HEK293 (cell line): ENCODE results near the gene PRKG1.

Experiments used
- CTCF ChIA-PET: fragments of 350-600 bp; formaldehyde crosslinking; extraction: SDS; loops from one replicate; lab custom pipeline; 2021; ENCODE audit warnings: antibody characterized with exemption; lab: Yijun Ruan, JAX
- POLR2A ChIA-PET: fragments of 300-600 bp; formaldehyde crosslinking; extraction: SDS; loops from one replicate; lab custom pipeline; 2020; ENCODE audit warnings: antibody characterized with exemption, inconsistent platforms; lab: Yijun Ruan, JAX
- H3K27ac ChIP-seq: fragments of 200-500 bp; sonication (Bioruptor generic); 2 replicates; pipeline ENCODE4 v1.5.1; 2014; ENCODE audit warnings: low read depth, low read length, control low read depth, inconsistent platforms; ENCODE audit errors: extremely low read depth
- H3K36me3 ChIP-seq, 2 experiments: fragments of 200-500 bp in 1 of 2; sonication (Bioruptor generic) in 1 of 2; 1 replicate in 1 of 2; 2 replicates in 1 of 2; pipeline ENCODE4 v1.5.1; 2014 to 2017; ENCODE audit warnings: inconsistent platforms in 2 of 2, low read length in 2 of 2; ENCODE audit not compliant: control insufficient read depth in 2 of 2, insufficient read depth in 1 of 2
- H3K4me1 ChIP-seq: fragments of 200-500 bp; sonication (Bioruptor generic); 2 replicates; pipeline ENCODE4 v1.5.1; 2014; ENCODE audit warnings: mild to moderate bottlenecking, low read length, inconsistent platforms; ENCODE audit not compliant: control insufficient read depth, insufficient read depth
- H3K4me3 ChIP-seq: 2 replicates; pipeline ENCODE4 v1.5.1; 2011; ENCODE audit warnings: low read depth, mild to moderate bottlenecking, control low read depth, low read length, moderate library complexity
- H3K9me3 ChIP-seq: fragments of 200-500 bp; sonication (Bioruptor generic); 2 replicates; pipeline ENCODE4 v1.5.1; 2014; ENCODE audit warnings: low read depth, low read length, inconsistent platforms; ENCODE audit not compliant: control insufficient read depth, insufficient read depth
- HOXD13 ChIP-seq: sonication (generic); formaldehyde crosslinking; IDR thresholded peaks from 2 replicates; pipeline ENCODE4 v1.8.0; 2022; ENCODE audit warnings: missing genetic modification reagents, borderline replicate concordance
- KLF10 ChIP-seq: fragments of 450-650 bp; IDR thresholded peaks from 2 replicates; pipeline ENCODE4 v1.5.1; 2018; ENCODE audit warnings: missing biosample characterization, mild to moderate bottlenecking, missing genetic modification characterization
- ZFHX2 ChIP-seq: fragments of 450-650 bp; formaldehyde crosslinking; conservative IDR thresholded peaks from 2 replicates; pipeline ENCODE4 v1.5.1; 2016; ENCODE audit warnings: missing biosample characterization, missing genetic modification characterization
- ZIC2 ChIP-seq: fragments of 450-650 bp; formaldehyde crosslinking; IDR thresholded peaks from 2 replicates; pipeline ENCODE4 v1.5.1; 2016; ENCODE audit warnings: missing biosample characterization, missing genetic modification characterization
- ZNF10 ChIP-seq: fragments of 450-650 bp; formaldehyde crosslinking; IDR thresholded peaks from 2 replicates; pipeline ENCODE4 v1.5.1; 2017; ENCODE audit warnings: missing biosample characterization, missing genetic modification characterization
- ZNF184 ChIP-seq: fragments of 450-650 bp; IDR thresholded peaks from 2 replicates; pipeline ENCODE4 v1.5.1; 2018; ENCODE audit warnings: missing biosample characterization, mild to moderate bottlenecking, missing genetic modification characterization
- ZNF2 ChIP-seq: fragments of 450-650 bp; formaldehyde crosslinking; IDR thresholded peaks from 2 replicates; pipeline ENCODE4 v1.5.1; 2016; ENCODE audit warnings: missing biosample characterization, missing genetic modification characterization
- ZNF404 ChIP-seq: fragments of 450-650 bp; formaldehyde crosslinking; IDR thresholded peaks from 2 replicates; pipeline ENCODE4 v1.5.1; 2017; ENCODE audit warnings: missing biosample characterization, missing genetic modification characterization
- ZNF510 ChIP-seq: fragments of 450-650 bp; formaldehyde crosslinking; IDR thresholded peaks from 2 replicates; pipeline ENCODE4 v1.5.1; 2018; ENCODE audit warnings: mild to moderate bottlenecking, missing genetic modification characterization, missing biosample characterization; ENCODE audit not compliant: insufficient replicate concordance
- ZNF521 ChIP-seq: fragments of 450-650 bp; formaldehyde crosslinking; IDR thresholded peaks from 2 replicates; pipeline ENCODE4 v1.5.1; 2017; ENCODE audit warnings: missing biosample characterization, mild to moderate bottlenecking, missing genetic modification characterization
- ZNF660 ChIP-seq: fragments of 450-650 bp; IDR thresholded peaks from 2 replicates; pipeline ENCODE4 v1.5.1; 2018; ENCODE audit warnings: missing biosample characterization, mild to moderate bottlenecking, missing genetic modification characterization
- ZNF664 ChIP-seq: fragments of 450-650 bp; formaldehyde crosslinking; IDR thresholded peaks from 2 replicates; pipeline ENCODE4 v1.5.1; 2016; ENCODE audit warnings: missing biosample characterization, missing genetic modification characterization
- ZNF670 ChIP-seq: fragments of 450-650 bp; formaldehyde crosslinking; IDR thresholded peaks from 2 replicates; pipeline ENCODE4 v1.5.1; 2016; ENCODE audit warnings: missing biosample characterization, missing genetic modification characterization, low read depth
- ZNF707 ChIP-seq: fragments of 450-650 bp; formaldehyde crosslinking; IDR thresholded peaks from 2 replicates; pipeline ENCODE4 v1.5.1; 2016; ENCODE audit warnings: missing biosample characterization, missing genetic modification characterization
- ZNF777 ChIP-seq: fragments of 450-650 bp; formaldehyde crosslinking; IDR thresholded peaks from 2 replicates; pipeline ENCODE4 v1.5.1; 2017; ENCODE audit warnings: missing biosample characterization, missing genetic modification characterization, borderline replicate concordance
- ZNF785 ChIP-seq: fragments of 450-650 bp; formaldehyde crosslinking; IDR thresholded peaks from 2 replicates; pipeline ENCODE4 v1.5.1; 2016; ENCODE audit warnings: missing biosample characterization, missing genetic modification characterization
- TF ChIP-seq, protein P1 (sequence below): fragments of 450-650 bp; formaldehyde crosslinking; IDR thresholded peaks from 2 replicates; pipeline ENCODE4 v1.5.1; 2016; ENCODE audit warnings: missing biosample characterization, missing genetic modification characterization, borderline replicate concordance
- TF ChIP-seq, protein P2 (sequence below): fragments of 450-650 bp; formaldehyde crosslinking; IDR thresholded peaks from 2 replicates; pipeline ENCODE4 v1.5.1; 2016; ENCODE audit warnings: missing biosample characterization, missing genetic modification characterization
- TF ChIP-seq, protein P3 (sequence below): fragments of 450-650 bp; formaldehyde crosslinking; IDR thresholded peaks from 2 replicates; pipeline ENCODE4 v1.5.1; 2016; ENCODE audit warnings: missing biosample characterization, missing genetic modification characterization
- TF ChIP-seq, protein P4 (sequence below): fragments of 450-650 bp; formaldehyde crosslinking; IDR thresholded peaks from 2 replicates; pipeline ENCODE4 v1.5.1; 2017; ENCODE audit warnings: missing biosample characterization, missing genetic modification characterization
- TF ChIP-seq, protein P5 (sequence below): fragments of 450-650 bp; formaldehyde crosslinking; IDR thresholded peaks from 2 replicates; pipeline ENCODE4 v1.5.0; 2017; ENCODE audit warnings: missing biosample characterization, missing genetic modification characterization, borderline replicate concordance

PRKG1 gene

GRCh38 chr10:52136921-52137320 lies 1062.6 kb downstream of the PRKG1 start (continued):
- TF ChIP-seq HOXD13 (no peak), ZNF404 (tag by site-specific recombination) (no peak), ZNF184 (tag by site-specific recombination) (no peak)
- TF ChIP-seq, all 188 proteins: peak for 0

GRCh38 chr10:52143338-52143737 lies 1069.1 kb downstream of the PRKG1 start:
- Histone ChIP-seq H3K4me3 (no peak overlapping the region), H3K9me3 (no peaks in the 10 kb centered on the region), H3K36me3 (no peaks in the 10 kb centered on the region), H3K27ac (no peak overlapping the region), H3K4me1 (no peaks in the 10 kb centered on the region)
- ChIA-PET POLR2A (no interaction called here), CTCF (interaction anchor here (0.6 kb wide), 1 partner anchor 137 kb away, joined by 3 read pairs; no protein-coding TSS in a partner anchor)
- TF ChIP-seq, protein P1, sequence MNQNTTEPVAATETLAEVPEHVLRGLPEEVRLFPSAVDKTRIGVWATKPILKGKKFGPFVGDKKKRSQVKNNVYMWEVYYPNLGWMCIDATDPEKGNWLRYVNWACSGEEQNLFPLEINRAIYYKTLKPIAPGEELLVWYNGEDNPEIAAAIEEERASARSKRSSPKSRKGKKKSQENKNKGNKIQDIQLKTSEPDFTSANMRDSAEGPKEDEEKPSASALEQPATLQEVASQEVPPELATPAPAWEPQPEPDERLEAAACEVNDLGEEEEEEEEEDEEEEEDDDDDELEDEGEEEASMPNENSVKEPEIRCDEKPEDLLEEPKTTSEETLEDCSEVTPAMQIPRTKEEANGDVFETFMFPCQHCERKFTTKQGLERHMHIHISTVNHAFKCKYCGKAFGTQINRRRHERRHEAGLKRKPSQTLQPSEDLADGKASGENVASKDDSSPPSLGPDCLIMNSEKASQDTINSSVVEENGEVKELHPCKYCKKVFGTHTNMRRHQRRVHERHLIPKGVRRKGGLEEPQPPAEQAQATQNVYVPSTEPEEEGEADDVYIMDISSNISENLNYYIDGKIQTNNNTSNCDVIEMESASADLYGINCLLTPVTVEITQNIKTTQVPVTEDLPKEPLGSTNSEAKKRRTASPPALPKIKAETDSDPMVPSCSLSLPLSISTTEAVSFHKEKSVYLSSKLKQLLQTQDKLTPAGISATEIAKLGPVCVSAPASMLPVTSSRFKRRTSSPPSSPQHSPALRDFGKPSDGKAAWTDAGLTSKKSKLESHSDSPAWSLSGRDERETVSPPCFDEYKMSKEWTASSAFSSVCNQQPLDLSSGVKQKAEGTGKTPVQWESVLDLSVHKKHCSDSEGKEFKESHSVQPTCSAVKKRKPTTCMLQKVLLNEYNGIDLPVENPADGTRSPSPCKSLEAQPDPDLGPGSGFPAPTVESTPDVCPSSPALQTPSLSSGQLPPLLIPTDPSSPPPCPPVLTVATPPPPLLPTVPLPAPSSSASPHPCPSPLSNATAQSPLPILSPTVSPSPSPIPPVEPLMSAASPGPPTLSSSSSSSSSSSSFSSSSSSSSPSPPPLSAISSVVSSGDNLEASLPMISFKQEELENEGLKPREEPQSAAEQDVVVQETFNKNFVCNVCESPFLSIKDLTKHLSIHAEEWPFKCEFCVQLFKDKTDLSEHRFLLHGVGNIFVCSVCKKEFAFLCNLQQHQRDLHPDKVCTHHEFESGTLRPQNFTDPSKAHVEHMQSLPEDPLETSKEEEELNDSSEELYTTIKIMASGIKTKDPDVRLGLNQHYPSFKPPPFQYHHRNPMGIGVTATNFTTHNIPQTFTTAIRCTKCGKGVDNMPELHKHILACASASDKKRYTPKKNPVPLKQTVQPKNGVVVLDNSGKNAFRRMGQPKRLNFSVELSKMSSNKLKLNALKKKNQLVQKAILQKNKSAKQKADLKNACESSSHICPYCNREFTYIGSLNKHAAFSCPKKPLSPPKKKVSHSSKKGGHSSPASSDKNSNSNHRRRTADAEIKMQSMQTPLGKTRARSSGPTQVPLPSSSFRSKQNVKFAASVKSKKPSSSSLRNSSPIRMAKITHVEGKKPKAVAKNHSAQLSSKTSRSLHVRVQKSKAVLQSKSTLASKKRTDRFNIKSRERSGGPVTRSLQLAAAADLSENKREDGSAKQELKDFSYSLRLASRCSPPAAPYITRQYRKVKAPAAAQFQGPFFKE (tag by site-specific recombination) = no peak
- no peak for TF ChIP-seq ZNF10 (tag by site-specific recombination)
- no peak for TF ChIP-seq ZNF2 (tag by site-specific recombination)
- TF ChIP-seq ZIC2 = peak; percentile 68
- no peak for TF ChIP-seq ZNF785 (tag by site-specific recombination)
- TF ChIP-seq ZNF670 (tag by site-specific recombination) = no peak

DNA sequence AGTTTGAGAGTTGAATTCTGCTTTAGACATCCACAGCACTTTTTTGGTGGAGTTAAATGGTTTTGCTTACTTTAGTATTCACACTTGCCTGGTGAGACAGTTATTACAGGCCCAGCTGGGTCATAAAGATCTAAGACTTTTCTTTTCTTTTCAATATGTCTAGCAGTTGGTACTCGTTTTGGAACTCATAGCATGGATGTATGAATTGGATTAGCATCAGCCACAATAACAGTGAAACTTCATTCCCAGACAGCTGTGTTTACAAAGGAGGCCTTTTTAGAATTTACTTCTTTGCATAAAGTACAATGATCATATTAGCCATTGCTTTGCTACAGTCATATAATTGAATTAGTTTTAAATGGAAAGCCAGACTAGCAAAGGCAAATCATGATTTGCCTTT lies 1071.3 kb downstream of the PRKG1 start:
- H3K27ac ChIP-seq = no peak overlapping the region
- ChIA-PET POLR2A (no interaction called here), CTCF (no interaction called here)
- H3K4me3 ChIP-seq = no peak overlapping the region
- TF ChIP-seq, protein P2, sequence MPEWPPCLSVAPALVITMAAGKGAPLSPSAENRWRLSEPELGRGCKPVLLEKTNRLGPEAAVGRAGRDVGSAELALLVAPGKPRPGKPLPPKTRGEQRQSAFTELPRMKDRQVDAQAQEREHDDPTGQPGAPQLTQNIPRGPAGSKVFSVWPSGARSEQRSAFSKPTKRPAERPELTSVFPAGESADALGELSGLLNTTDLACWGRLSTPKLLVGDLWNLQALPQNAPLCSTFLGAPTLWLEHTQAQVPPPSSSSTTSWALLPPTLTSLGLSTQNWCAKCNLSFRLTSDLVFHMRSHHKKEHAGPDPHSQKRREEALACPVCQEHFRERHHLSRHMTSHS (tag by site-specific recombination) = no peak
- TF ChIP-seq ZNF707 (tag by site-specific recombination) (no peak), ZNF777 (no peak), ZNF660 (tag by site-specific recombination) (no peak), ZNF521 (tag by site-specific recombination) (no peak), KLF10 (tag by site-specific recombination) (no peak), ZFHX2 (no peak), ZNF510 (tag by site-specific recombination) (no peak), ZNF664 (tag by site-specific recombination) (no peak)
- TF ChIP-seq, protein P3, sequence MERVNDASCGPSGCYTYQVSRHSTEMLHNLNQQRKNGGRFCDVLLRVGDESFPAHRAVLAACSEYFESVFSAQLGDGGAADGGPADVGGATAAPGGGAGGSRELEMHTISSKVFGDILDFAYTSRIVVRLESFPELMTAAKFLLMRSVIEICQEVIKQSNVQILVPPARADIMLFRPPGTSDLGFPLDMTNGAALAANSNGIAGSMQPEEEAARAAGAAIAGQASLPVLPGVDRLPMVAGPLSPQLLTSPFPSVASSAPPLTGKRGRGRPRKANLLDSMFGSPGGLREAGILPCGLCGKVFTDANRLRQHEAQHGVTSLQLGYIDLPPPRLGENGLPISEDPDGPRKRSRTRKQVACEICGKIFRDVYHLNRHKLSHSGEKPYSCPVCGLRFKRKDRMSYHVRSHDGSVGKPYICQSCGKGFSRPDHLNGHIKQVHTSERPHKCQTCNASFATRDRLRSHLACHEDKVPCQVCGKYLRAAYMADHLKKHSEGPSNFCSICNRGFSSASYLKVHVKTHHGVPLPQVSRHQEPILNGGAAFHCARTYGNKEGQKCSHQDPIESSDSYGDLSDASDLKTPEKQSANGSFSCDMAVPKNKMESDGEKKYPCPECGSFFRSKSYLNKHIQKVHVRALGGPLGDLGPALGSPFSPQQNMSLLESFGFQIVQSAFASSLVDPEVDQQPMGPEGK = no peak
- TF ChIP-seq, protein P4, sequence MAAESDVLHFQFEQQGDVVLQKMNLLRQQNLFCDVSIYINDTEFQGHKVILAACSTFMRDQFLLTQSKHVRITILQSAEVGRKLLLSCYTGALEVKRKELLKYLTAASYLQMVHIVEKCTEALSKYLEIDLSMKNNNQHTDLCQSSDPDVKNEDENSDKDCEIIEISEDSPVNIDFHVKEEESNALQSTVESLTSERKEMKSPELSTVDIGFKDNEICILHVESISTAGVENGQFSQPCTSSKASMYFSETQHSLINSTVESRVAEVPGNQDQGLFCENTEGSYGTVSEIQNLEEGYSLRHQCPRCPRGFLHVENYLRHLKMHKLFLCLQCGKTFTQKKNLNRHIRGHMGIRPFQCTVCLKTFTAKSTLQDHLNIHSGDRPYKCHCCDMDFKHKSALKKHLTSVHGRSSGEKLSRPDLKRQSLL (tag by site-specific recombination) = no peak
- TF ChIP-seq, protein P5, sequence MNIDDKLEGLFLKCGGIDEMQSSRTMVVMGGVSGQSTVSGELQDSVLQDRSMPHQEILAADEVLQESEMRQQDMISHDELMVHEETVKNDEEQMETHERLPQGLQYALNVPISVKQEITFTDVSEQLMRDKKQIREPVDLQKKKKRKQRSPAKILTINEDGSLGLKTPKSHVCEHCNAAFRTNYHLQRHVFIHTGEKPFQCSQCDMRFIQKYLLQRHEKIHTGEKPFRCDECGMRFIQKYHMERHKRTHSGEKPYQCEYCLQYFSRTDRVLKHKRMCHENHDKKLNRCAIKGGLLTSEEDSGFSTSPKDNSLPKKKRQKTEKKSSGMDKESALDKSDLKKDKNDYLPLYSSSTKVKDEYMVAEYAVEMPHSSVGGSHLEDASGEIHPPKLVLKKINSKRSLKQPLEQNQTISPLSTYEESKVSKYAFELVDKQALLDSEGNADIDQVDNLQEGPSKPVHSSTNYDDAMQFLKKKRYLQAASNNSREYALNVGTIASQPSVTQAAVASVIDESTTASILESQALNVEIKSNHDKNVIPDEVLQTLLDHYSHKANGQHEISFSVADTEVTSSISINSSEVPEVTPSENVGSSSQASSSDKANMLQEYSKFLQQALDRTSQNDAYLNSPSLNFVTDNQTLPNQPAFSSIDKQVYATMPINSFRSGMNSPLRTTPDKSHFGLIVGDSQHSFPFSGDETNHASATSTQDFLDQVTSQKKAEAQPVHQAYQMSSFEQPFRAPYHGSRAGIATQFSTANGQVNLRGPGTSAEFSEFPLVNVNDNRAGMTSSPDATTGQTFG = no peak
- TF ChIP-seq, all 188 proteins: peak for 0
- no peaks in the 10 kb centered on the region for H3K36me3 ChIP-seq
- H3K9me3 ChIP-seq = no peaks in the 10 kb centered on the region
- H3K4me1 ChIP-seq = no peaks in the 10 kb centered on the region
